SU-DHL-6 (cell line): ENCODE results near the gene PHYHIPL.
A peak's percentile ranks its signal among the peaks of the same experiment; 100 is the strongest.

Source experiments
- H2AFZ ChIP-seq: fragments of 200-600 bp; sonication (generic); 2 replicates; pipeline ENCODE4 v1.6.1; 2014; ENCODE audit warnings: low read depth, mild to moderate bottlenecking, moderate library complexity, mixed read lengths, antibody characterized with exemption, low read length; ENCODE audit not compliant: severe bottlenecking
- H3F3A ChIP-seq: fragments of 200-600 bp; shearing (Covaris generic); 2 replicates; pipeline ENCODE4 v1.6.0; 2016; ENCODE audit warnings: antibody characterized with exemption, mild to moderate bottlenecking; ENCODE audit not compliant: insufficient read depth
- H3K27ac ChIP-seq: fragments of 200-600 bp; sonication (generic); 2 replicates; pipeline ENCODE4 v1.5.1; 2016; ENCODE audit warnings: low read depth, mild to moderate bottlenecking, low read length, moderate library complexity, mixed read lengths
- H3K27me3 ChIP-seq: fragments of 200-600 bp; sonication (generic), shearing (Covaris generic); 2 replicates; pipeline ENCODE4 v1.6.0; 2014; ENCODE audit warnings: mild to moderate bottlenecking, low read length
- H3K36me3 ChIP-seq: fragments of 200-600 bp; sonication (generic); 2 replicates; pipeline ENCODE4 v1.6.1; 2014; ENCODE audit warnings: mild to moderate bottlenecking, low read length, mixed read lengths
- H3K4me2 ChIP-seq: fragments of 300-600, 200-600 bp; shearing (Covaris generic), sonication (generic); 2 replicates; pipeline ENCODE4 v1.6.0; 2014; ENCODE audit warnings: low read length, low read depth, mild to moderate bottlenecking; ENCODE audit not compliant: poor library complexity, severe bottlenecking
- H3K4me3 ChIP-seq: fragments of 200-600 bp; sonication (generic); 2 replicates; pipeline ENCODE4 v1.5.1; 2014; ENCODE audit warnings: antibody characterized with exemption, low read length, mild to moderate bottlenecking, mixed read lengths; ENCODE audit not compliant: insufficient read depth, poor library complexity, severe bottlenecking
- H3K79me2 ChIP-seq: fragments of 200-600 bp; sonication (generic); 2 replicates; pipeline ENCODE4 v1.6.1; 2014; ENCODE audit warnings: mild to moderate bottlenecking, low read length, moderate library complexity; ENCODE audit not compliant: insufficient read depth
- H3K9ac ChIP-seq: fragments of 200-600 bp; sonication (generic); 2 replicates; pipeline ENCODE4 v1.7.0; 2014; ENCODE audit warnings: mild to moderate bottlenecking, low read length
- H3K9me2 ChIP-seq: fragments of 200-600 bp; sonication (generic); replicated peaks from 2 replicates; pipeline ENCODE4 v1.6.1; 2014; ENCODE audit warnings: low read length; ENCODE audit not compliant: insufficient read depth
- H3K9me3 ChIP-seq: fragments of 200-600 bp; sonication (generic); 2 replicates; pipeline ENCODE4 v1.6.1; 2014; ENCODE audit warnings: low read length, mixed read lengths; ENCODE audit not compliant: insufficient read depth
- H4K20me1 ChIP-seq: fragments of 200-600 bp; sonication (generic); 2 replicates; pipeline ENCODE4 v1.6.1; 2014; ENCODE audit warnings: low read depth, mild to moderate bottlenecking, antibody characterized with exemption, low read length, moderate library complexity, mixed read lengths
- EZH2phosphoT487 ChIP-seq: fragments of 200-600 bp; sonication (generic), shearing (Covaris generic); conservative IDR thresholded peaks from 2 replicates; pipeline ENCODE4 v1.6.1; 2018; ENCODE audit warnings: mild to moderate bottlenecking, antibody characterized with exemption, low read length, moderate library complexity, mixed read lengths
- TF ChIP-seq, protein P1 (sequence below): fragments of 200-600 bp; sonication (generic); IDR thresholded peaks from one replicate; pipeline ENCODE4 v1.5.1; 2017; ENCODE audit warnings: antibody characterized with exemption, mild to moderate bottlenecking, low read length, moderate library complexity; ENCODE audit not compliant: insufficient read depth, poor library complexity, severe bottlenecking

PHYHIPL gene

DNA sequence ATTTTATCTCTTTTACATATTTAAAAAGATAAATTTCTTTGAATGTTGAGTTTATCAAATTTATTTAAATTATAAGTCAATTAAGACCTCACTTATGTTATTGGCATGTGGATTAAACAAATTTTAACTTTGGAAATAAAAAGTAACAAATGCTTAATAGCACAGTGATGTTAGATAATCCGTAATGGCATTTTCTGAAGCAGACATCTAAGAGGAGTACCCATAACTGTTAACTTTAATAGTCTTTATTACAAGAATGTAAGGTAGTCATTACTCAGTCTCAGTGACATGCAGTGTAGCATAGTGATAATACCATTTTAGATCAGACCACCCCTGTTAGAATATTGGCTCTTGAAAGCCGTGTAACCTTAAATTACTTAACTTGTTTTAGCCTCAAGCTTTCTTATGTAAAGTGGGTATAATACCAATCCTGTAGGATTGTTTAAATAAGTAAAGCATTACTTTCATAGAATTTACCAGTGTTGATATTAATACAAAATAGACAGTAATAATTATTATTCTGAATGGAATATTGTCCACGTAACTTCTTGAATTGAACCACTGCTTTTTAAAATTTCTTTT is 4.3 kb downstream of the PHYHIPL start:
- H3K9me3 ChIP-seq = no peaks in the 10 kb centered on the region
- H3K27ac ChIP-seq = no peak overlapping the region
- H3K27me3 ChIP-seq = no peaks in the 10 kb centered on the region
- H3K9ac ChIP-seq = no peak overlapping the region
- H3K36me3 ChIP-seq = no peaks in the 10 kb centered on the region
- H3K79me2 ChIP-seq = no peaks in the 10 kb centered on the region
- H4K20me1 ChIP-seq = no peaks in the 10 kb centered on the region
- H2AFZ ChIP-seq = peak overlapping the region; percentile 91
- H3K4me3 ChIP-seq = no peak overlapping the region
- H3K4me2 ChIP-seq = peak overlapping the region; percentile 20
- no peak for TF ChIP-seq EZH2phosphoT487
- TF ChIP-seq, protein P1, sequence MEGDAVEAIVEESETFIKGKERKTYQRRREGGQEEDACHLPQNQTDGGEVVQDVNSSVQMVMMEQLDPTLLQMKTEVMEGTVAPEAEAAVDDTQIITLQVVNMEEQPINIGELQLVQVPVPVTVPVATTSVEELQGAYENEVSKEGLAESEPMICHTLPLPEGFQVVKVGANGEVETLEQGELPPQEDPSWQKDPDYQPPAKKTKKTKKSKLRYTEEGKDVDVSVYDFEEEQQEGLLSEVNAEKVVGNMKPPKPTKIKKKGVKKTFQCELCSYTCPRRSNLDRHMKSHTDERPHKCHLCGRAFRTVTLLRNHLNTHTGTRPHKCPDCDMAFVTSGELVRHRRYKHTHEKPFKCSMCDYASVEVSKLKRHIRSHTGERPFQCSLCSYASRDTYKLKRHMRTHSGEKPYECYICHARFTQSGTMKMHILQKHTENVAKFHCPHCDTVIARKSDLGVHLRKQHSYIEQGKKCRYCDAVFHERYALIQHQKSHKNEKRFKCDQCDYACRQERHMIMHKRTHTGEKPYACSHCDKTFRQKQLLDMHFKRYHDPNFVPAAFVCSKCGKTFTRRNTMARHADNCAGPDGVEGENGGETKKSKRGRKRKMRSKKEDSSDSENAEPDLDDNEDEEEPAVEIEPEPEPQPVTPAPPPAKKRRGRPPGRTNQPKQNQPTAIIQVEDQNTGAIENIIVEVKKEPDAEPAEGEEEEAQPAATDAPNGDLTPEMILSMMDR = no peak
- H3F3A ChIP-seq = no peaks in the 10 kb centered on the region
- H3K9me2 ChIP-seq = no peaks in the 10 kb centered on the region

DNA sequence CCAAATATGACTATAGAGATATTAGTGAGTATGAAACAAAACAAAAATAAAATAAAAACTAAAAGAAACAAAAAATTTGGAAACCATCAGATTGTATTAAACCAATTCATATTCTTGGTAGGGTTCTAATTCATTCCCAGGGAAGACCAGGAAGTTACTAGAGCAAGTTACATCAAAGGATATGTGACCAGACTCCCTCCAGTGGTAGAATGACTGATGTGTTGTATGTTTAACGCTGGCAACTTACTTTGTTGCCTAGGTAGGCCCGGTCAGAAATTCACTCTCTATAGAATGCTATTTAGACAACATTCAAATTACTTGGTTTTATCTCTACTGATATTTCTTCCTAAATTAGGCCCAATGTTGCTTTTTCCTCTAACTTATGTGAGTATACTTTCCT is 5.2 kb downstream of the PHYHIPL start:
- Histone ChIP-seq H2AFZ (peak overlapping the region; percentile 91), H3K9ac (peak overlapping the region; percentile 19; the same call in 1 of the 2 replicates), H3K27ac (peak overlapping the region; percentile 40; the same call in 1 of the 2 replicates), H3K9me3 (no peaks in the 10 kb centered on the region), H3K36me3 (no peaks in the 10 kb centered on the region), H4K20me1 (no peaks in the 10 kb centered on the region), H3K4me2 (peak overlapping the region; percentile 38), H3K27me3 (no peaks in the 10 kb centered on the region), H3F3A (no peaks in the 10 kb centered on the region), H3K4me3 (no peak overlapping the region), H3K79me2 (no peaks in the 10 kb centered on the region), H3K9me2 (no peaks in the 10 kb centered on the region)
- TF ChIP-seq, protein P1 = peak; percentile 49
- TF ChIP-seq EZH2phosphoT487 = no peak

DNA sequence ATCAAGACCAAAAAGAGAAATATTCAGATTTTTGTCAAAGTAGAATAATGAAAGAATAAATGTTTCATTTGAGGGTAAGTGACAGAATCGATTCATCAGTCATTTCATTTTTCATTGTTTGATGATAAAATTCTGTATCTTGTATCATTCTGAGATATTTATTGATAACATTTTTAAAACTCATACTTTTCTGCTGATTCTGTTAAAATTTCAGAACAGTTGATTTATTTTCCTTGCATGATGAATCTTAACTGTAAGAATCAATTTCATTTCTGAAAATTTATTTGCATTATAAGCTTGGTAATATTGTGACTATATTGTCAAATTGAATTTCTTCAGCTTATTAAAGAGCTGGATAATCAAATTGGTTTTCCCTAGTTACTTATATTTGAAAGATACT is 13.9 kb downstream of the PHYHIPL start:
- H2AFZ ChIP-seq = no peak overlapping the region
- H3K27me3 ChIP-seq = no peaks in the 10 kb centered on the region
- H3K27ac ChIP-seq = no peak overlapping the region
- H3K9me2 ChIP-seq = no peaks in the 10 kb centered on the region
- no peak overlapping the region for H3K9ac ChIP-seq
- H3K4me2 ChIP-seq = no peak overlapping the region
- H4K20me1 ChIP-seq = no peaks in the 10 kb centered on the region
- H3F3A ChIP-seq = no peaks in the 10 kb centered on the region
- no peak overlapping the region for H3K4me3 ChIP-seq
- no peaks in the 10 kb centered on the region for H3K79me2 ChIP-seq
- H3K36me3 ChIP-seq = no peaks in the 10 kb centered on the region
- TF ChIP-seq, protein P1 = no peak
- TF ChIP-seq EZH2phosphoT487 = no peak
- no peaks in the 10 kb centered on the region for H3K9me3 ChIP-seq
